ENCODE results near the gene SLC41A3.

Gene SLC41A3

DNA sequence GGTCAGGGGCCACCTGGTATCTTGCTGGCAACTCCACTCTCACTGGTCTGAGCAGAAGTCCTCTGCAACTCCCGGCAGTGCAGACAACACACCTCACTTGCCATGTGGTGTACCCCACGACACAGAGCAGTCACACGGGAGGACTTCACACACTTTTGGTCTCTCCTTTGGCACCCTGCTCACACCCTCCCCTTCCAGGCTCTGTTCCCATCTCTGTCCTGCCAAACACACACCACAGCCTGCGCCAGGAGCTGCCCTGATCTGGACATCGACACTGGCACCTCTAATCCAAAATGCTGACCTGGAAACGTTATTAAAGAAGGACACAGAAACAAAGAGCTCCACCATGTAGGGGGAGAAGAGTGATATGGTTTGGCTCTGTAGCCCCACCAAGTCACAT is 57.2 kb downstream of the SLC41A3 start:
- DNase-seq (ENCODE audit: low read depth in 2 of 2) = no peak

DNA sequence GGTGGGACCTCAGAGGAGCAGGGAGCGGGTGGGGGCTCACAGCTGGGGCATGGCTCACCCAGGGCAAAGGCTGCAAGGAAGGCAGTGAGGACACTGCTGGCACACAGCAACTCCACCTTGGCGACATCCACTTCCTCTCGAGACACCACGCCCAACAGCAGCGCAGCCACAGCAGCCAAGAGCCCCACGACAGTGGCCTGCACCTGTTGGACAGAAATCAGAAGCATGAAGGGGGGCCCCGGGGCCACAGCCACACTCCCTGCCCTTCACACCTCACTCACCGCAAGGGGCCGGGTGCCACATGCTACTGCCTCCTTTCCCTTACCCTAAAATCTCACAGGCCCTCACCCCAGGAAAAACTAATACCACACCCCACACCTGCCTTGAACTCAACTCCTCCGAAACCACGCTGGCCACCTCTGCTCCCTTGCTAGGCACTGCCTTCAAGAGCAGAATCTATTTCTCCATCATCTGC is 57.6 kb downstream of the SLC41A3 start:
- DNase-seq (ENCODE audit: low read depth in 2 of 2) = no peak

DNA sequence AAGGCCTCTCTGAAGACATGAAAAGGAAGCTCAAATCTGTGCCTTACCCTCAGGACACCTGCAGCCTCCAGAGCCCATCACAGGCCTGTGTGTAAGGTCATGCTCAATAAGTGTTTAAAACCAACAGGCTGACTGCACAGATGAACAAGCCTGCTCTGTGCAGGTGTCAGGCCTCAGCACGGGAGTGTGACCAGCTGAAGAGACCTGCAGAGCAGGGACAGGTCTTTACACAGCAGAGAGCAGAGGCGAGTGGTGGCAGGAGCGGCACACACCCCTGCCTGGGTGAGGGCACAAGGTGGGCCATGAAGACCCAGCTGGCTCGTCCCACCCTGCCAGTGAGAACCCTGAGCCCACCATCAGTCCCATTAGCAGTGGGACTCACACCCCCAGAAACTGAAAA is 58.1 kb downstream of the SLC41A3 start:
- DNase-seq (ENCODE audit: low read depth in 2 of 2) = no peak

DNA sequence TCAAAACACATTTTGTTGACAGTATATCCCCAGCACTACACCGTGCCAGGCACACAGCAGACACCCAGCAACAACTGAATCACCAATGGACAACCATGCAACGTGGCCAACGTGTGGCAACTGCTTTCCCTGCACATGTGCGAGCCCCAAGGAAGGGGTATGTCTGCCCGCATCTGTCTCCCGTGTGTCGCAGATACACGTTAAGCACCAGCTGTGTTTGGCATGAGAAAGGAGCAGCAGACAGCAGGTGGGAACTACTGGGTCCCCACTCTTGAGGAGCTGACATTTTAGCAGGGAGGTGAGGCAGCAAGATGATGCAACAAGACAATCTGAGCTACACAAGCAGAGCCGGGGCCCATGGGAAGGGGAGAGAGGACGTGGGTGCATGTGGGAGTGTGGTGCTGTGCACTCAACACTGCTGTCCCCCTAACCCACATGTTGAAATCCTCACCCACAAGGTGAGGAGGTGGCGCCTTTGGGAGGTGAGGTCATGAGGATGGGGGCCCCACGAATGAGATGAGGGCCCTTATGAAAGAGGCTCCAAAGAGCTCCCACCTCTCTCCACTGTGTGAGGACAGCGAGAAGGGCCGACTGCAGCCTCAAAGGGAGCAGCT is 58.7 kb downstream of the SLC41A3 start:
- no peak for DNase-seq (ENCODE audit: low read depth in 2 of 2)

DNA sequence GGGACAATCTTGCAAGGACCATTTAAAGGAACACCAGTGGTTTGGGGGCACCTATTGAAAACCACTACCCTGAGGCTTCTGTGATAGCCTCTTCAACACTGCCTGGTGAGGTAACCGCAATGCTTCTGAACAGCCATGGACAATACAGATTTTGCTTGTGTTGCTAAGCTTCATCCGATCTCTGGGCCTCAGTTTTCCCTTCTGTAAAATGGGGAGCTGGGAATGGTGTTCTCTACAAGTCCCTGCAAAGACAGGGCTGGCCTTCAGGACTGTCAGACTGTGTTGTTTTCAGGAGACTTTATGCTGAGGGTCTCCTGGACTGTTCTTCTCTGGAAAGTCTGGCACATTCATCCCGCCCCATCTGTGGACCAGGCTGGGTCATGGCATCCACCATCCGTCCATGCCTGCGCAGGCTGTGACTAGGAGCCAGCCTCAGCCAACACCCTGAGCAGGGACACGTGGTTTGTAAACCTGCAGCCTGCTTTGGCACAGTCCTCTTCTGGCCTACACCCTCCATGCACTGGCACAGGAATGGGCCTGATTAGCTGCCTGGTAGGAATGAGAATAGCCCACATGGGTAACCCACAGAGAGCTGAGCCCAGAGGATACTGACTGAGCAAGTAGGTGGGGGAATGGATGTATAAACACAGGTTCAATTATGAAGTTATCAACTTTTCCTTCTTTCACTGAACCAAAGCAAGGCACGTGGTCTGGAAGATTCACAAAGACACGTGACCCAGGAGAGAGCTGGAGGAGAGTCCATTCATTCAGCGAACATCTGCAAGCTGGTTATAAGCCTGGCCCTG is 59.7 kb downstream of the SLC41A3 start:
- no peak for DNase-seq (ENCODE audit: low read depth in 2 of 2)

DNA sequence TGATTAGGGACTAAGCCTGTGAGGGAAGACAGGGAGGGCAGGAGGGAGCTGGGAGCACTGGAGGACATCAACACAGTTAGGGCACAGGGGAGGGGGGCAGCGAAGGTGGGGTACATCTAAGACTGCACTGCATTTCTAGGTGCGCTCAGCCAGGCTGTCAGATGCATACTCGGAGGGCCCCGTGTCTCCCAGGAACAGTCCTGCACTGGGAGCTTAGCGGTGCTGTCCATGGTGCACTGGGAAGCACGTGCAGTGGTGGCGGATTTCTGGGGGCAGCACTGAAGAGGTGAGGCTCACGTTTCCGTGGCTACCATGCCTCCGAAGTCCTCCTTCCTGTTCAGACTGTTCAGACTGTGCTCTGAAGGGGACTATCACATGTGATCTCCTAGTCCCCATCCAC is 60.5 kb downstream of the SLC41A3 start:
- DNase-seq (ENCODE audit: low read depth in 2 of 2) = no peak

DNA sequence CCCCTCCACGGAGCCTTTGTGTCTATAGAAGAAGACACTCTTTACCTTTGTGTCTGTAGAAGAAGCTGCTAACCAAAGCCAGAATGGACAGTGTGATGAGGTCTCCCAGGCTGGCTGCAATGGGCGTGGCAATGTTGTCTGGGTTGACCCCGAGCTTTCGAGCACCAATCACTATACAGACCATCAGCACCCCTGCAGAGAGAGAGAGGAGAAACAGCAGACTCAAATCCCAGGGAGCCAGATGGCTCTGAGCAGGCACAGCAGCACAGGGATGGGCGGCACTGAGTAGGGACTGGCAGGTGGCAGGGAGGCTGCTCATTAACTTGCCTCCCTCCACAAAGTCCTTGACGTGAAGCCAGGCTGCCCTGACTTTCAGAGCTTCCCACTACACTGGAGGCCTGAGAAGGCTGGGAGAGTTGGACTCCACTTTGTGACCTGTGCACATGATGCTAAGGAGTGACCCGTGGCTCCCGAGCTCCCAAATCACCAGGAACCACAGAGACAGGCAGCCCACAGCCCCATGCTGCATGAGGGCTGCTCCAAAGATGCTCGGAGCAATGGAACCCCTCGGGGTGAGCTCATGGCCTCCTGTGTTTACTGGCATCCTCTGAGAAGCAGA is 61.1 kb downstream of the SLC41A3 start:
- DNase-seq (ENCODE audit: low read depth in 2 of 2) = no peak

DNA sequence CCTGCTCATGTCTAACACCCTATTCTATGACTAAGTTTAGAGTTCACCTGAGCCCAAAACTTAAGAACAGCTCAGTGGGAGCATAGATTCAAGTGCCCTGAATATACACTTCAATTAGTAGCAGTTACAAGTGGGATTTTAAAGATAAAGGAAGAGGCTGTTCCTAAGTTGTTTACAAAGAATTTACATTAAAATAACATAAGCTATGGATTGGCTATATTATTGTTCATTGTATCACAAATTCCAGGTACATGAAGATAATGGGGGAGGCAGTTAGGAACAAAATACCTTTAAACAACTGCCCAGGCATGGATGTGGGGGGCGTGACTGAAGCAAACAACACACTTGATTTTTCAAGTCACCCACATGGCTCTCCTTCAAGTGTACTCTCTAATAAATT is 62.2 kb downstream of the SLC41A3 start:
- DNase-seq (ENCODE audit: low read depth in 2 of 2) = no peak

DNA sequence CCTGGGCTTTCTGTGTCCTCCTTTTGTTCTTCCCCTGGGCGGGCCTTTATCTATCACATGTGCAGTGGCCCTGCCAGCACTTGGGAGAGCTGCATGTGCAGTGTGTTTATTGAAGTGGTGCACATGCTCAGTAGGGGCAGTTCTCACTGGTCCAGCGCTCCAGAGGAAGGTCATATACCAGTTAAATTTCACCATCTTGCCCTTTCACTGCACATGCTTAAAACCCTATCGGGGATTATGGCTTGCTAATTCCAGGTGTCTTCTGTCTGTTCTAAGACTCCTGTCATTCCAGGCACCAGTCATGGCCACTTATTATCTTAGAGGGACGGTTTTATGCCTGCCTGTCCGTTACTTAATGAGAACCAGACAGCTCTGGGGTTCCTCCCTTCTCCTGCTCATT is 62.7 kb downstream of the SLC41A3 start:
- no peak for DNase-seq (ENCODE audit: low read depth in 2 of 2)

DNA sequence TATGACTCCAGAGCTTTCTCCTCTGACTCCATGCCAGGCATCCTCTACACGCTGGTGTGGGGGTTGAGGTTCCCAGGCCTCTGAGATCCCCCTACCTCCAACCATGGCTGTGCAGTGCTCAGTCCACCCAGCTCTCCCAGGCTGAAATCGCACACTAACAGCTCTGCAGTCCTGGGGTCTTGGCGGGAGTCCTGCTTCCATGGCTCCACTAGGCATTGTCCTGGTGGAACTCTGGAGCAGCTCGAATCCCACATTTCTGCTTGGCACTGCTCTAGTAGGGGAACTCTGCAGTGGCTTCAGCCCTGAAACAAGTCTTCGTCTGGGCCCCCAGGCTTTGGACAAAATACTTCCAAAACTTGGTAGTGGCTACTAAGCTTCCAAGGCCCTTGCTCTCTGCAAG is 64.2 kb downstream of the SLC41A3 start:
- no peak for DNase-seq (ENCODE audit: low read depth in 2 of 2)

DNA sequence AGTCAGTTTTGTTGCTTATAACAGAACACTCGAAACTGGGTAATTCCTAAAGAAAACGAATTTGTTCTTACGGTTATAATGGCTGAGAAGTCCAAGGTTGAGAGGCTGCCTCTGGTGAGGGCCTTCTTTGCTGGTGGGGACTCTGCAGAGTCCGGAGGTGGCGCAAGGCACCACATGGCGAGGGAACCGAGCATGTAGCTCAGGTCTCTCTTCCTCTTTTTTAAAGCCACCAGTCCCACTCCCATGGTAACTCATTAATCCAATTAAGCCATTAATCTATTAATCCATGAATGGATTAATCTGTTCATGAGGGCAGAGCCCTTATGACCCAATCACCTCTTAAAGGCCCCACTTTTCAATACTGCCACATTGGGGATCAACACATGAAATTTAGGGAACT is 64.9 kb downstream of the SLC41A3 start:
- DNase-seq (ENCODE audit: low read depth in 2 of 2) = no peak

DNA sequence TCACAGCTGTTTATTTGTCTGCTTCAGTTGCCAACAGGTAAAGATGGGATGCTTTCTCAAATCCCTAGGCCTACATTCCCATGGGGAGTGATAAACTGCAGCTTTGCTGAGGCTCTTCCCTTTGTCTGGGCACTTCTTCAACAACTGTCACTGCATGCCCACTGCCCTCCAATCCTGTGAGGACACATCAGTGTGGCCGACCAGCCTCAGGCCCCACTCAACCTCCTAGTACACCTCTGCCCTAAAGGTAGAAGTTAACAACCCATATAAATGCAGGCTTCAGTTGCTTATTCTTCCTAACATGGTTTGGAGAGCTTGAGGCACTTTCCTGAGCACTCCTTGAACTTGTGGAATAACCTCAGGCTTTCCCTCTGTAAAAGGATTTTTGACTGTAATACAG is 65.4 kb downstream of the SLC41A3 start:
- DNase-seq (ENCODE audit: low read depth in 2 of 2) = no peak

DNA sequence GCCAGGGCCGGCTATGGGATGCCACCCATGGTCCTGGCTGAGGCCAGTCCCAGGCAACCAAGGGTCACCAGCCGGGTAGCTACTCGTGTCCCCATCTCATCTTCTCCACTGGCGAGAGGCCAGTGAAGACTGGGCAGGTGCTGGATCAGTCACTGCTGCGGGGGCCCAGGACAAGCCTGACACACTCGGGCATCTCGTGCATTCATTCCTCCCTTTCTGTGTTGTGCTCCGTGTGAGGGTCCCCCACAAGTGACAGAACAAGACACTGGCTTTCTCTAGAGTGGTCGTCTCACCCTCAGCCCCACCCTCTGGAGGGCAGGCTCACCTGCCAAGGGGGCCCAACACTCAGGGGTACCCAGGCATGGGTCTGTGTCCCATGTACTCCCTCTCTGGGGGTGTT is 66.6 kb downstream of the SLC41A3 start:
- no peak for DNase-seq (ENCODE audit: low read depth in 2 of 2)

DNA sequence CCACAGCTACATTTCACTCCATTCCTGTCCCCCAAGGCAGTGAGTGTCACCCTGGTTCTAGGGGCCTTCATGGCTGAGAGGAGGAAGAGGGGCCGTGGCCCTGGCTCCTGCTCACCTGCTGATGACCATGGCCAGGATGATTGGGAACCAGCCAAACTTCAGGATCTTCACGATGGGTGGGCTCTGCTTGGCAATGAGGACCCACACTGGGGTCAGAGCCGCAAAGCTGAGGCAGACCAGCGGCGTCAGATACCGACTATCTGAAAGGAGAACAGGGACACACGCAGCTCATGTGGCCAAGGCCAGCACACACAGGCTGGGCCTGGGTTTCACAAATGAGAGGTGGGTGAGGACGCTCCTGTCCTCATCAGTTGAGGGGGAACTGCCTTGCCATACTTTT is 67.3 kb downstream of the SLC41A3 start:
- DNase-seq (ENCODE audit: low read depth in 2 of 2) = no peak

DNA sequence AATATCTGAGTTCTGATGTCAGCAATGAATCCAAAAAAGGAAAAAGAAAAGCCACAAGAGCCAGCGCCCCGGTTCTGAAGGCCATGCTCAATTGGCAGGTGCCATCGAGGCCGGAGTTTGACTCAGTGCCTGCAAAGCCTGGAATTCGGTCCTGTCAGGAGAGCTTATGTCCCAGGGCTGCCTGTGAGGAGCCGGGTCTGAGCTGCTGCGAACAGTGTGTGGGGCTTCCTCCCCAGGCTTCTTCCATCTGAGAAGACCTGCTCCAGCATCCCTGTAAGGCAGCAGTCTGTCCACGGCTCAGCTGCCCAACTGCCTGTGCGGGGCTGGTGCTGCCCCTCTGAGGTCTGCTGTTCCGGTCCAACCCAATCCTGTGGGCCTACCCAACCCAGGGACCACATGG is 68.8 kb downstream of the SLC41A3 start:
- no peak for DNase-seq (ENCODE audit: low read depth in 2 of 2)

DNA sequence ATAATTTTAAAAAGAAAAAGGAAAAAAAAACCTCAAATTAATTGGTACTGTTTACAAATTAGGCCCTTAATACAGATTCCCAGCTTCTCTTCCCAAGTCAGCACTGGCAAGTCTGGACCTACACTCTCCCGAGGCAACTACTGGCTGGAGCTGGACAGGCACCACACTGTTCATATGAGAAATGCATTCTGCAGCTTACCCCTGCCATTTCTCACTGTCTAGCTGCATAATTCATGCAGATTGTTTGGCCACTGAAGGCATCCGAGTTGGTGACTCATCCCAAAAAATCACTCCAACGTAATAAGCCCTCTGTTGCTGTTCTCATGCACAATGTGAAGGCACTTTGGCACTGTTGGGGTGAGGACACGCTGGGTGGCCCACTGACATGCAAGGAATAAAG is 69.7 kb downstream of the SLC41A3 start:
- no peak for DNase-seq (ENCODE audit: low read depth in 2 of 2)

DNA sequence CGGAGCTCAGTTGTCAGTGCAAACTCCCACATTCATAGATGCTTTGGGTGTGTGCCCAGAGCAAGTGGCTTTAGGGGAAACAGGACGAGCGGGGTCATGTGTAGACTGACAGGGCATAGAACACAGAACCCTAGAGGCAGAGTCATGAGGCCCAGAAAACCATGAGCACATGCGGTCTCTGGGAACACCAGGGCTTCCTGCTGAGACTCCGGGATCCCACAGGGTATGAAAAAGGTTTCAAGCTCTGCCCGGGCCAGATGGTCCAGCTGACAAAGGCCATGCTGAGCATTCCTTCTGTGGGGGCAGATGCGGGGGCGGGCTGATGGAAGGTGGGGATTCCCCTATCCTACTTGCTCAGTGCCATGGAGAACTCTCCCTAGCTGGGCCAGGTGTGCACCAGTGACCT is 70.2 kb downstream of the SLC41A3 start:
- DNase-seq (ENCODE audit: low read depth in 2 of 2) = no peak

DNA sequence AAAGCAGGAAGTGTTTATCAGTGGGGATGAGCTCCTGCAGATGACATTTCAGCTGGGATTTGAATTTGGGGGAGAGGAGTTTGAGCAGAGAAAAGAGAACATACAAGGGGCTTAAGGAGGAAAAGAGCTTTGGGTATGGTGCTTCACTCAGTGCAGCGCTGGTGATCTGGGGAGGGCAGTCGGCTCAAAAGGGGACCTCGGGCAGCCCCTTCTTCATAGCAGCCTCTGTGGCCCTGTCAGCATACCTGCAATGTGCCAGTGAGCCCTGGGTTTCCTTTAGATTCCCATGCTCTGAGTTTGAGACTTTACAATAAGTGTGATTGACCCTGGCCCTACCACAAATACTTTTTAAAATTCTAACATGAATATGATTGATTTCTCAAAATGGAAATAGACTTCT is 74.7 kb downstream of the SLC41A3 start:
- no peak for DNase-seq (ENCODE audit: low read depth in 2 of 2)

DNA sequence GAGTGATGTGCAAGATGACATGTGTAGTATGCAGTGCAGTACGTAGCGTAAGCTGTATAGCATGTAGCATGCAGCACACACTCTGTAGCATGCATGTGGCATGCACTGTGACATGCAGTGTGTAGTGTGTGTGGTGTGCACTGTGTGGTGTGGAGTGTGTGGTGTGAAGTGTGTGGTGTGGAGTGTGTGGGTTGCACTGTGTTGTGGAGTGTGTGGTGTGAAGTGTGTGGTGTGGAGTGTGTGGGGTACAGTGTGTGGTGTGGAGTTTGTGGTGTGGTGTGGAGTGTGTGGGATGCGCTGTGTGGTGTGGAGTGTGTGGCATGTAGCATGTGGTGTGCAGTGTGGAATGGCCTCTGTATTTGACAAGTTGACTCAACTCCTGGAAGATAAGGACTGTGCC is 75.7 kb downstream of the SLC41A3 start:
- no peak for DNase-seq (ENCODE audit: low read depth in 2 of 2)

DNA sequence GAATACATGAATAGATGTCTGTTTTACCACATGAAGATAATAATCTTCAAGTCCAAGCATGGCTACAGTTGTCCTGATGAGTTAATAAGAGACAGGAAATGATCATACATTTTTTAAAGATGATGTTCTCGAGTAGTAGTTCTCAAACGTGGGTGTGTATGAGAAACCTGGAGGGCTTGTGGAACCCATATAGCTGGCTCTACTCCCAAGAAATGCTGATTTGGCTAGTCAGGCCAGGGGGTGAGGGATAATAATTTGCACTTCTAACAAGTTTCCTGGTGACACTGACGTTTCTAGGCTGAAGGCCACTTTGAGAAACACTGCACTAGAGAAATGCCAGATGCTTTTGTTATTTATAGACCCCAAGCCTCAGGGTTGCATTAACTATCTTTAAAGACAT is 78.0 kb downstream of the SLC41A3 start:
- DNase-seq (ENCODE audit: low read depth in 2 of 2) = no peak

DNA sequence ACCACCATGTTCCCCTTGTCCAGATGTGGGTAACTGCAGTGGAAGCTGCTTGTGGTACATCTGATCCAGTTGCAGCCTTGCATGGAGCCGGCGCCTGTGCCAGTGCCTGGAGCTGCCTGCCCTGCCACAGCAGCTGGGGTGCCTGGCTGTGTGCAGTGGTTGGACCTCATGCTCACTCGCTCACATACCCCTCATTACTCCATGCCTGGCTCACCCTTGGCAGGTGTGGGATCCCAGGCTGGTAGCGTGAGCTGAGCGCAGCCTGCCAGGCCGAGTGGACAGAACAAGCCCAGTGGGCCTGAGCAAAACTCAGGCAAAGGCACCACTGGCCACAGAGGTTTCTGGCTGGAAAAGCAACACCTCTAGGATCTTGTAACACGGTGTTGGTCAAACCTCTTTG is 79.2 kb downstream of the SLC41A3 start:
- DNase-seq (ENCODE audit: low read depth in 2 of 2) = no peak

DNA sequence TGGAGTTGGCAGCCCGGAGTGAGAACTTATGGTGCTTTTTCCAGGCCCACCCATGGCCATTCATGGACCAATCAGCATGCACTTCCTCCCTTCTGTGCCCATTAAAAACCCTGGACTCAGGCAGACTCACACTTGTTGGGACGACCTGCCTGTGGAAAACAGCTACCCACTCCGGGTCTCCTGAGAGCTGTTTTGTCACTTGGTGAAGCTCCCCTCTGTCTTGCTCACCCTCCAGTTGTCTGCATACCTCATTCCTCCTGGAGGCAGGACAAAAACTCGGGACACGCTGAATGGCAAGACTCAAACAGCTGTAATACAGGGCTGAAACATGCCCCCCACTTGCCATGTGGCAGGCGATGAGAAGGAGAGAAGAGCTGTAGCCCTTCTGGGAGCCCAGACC is 79.7 kb downstream of the SLC41A3 start:
- DNase-seq (ENCODE audit: low read depth in 2 of 2) = no peak
